Osteoblast (primary cell): ENCODE data around the gene TFDP2. TPM values are rescaled to one million over a fixed set of nuclear protein-coding genes. Genes with fewer than 3 reads are reported as not detected.
A peak's percentile ranks its signal among the peaks of the same experiment; 100 is the strongest.

Experiments
- DNase-seq: peaks from one replicate; pipeline ENCODE4 v3.0.0; 2011; ENCODE audit warnings: low spot score, mixed read lengths; ENCODE audit not compliant: insufficient read length; ENCODE audit errors: missing footprints
- H2AFZ ChIP-seq: 2 replicates; pipeline ENCODE4 v1.6.0; 2011; ENCODE audit warnings: mild to moderate bottlenecking, low read length
- H3K27ac ChIP-seq: 2 replicates; pipeline ENCODE4 v1.5.1; 2011; ENCODE audit warnings: mild to moderate bottlenecking, low read depth, low read length, moderate library complexity
- H3K27me3 ChIP-seq: 2 replicates; pipeline ENCODE4 v1.6.0; 2012; ENCODE audit warnings: mild to moderate bottlenecking, control low read depth, inconsistent platforms, low read length, moderate library complexity; ENCODE audit not compliant: insufficient read depth
- H3K36me3 ChIP-seq: 2 replicates; pipeline ENCODE4 v1.5.1; 2011; ENCODE audit warnings: mild to moderate bottlenecking, low read length, control low read depth, moderate library complexity; ENCODE audit not compliant: insufficient read depth
- H3K4me1 ChIP-seq: 2 replicates; pipeline ENCODE4 v1.5.1; 2011; ENCODE audit warnings: mild to moderate bottlenecking, low read length, control low read depth, moderate library complexity; ENCODE audit not compliant: insufficient read depth
- H3K4me2 ChIP-seq: 2 replicates; pipeline ENCODE4 v1.6.0; 2011; ENCODE audit warnings: mild to moderate bottlenecking, low read length; ENCODE audit not compliant: insufficient read depth
- H3K4me3 ChIP-seq: fragments of 200-600 bp; sonication (generic); 3 replicates; pipeline ENCODE4 v1.5.1; 2012; ENCODE audit warnings: mild to moderate bottlenecking, low read length, inconsistent platforms; ENCODE audit not compliant: insufficient read depth
- H3K79me2 ChIP-seq: 2 replicates; pipeline ENCODE4 v1.6.0; 2012; ENCODE audit warnings: mild to moderate bottlenecking, low read length, control low read depth, inconsistent platforms; ENCODE audit not compliant: insufficient read depth
- H3K9me3 ChIP-seq: 2 replicates; pipeline ENCODE4 v1.5.1; 2011; ENCODE audit warnings: low read depth, low read length, control low read depth
- H4K20me1 ChIP-seq: 2 replicates; pipeline ENCODE4 v1.6.0; 2012; ENCODE audit warnings: mild to moderate bottlenecking, low read length, control low read depth; ENCODE audit not compliant: insufficient read depth
- total RNA-seq: library from RNA; depleted of rRNA; stranded (reverse); fragments of >200 nt; gene quantifications from 2 replicates; pipeline ENCODE4 v1.2.3, GENCODE V29; 2012
- TF ChIP-seq, protein P1 (sequence below): IDR thresholded peaks from 2 replicates; pipeline ENCODE4 v1.5.1; 2011; ENCODE audit warnings: mild to moderate bottlenecking, low read depth, low read length, moderate library complexity; ENCODE audit errors: extremely low read depth

The TFDP2 gene
- total RNA-seq, 1 donor = 41.6 TPM

- Histone ChIP-seq H3K9me3 (no peaks in the 10 kb centered on the region), H3K79me2 (no peaks in the 10 kb centered on the region), H3K27me3 (no peaks in the 10 kb centered on the region), H3K4me1 (peaks cover 21% of the 10 kb centered on the region), H4K20me1 (no peaks in the 10 kb centered on the region), H3K4me3 (no peak overlapping the region), H3K27ac (peak overlapping the region; percentile 94), H2AFZ (peak overlapping the region; percentile 32), H3K4me2 (peak overlapping the region; percentile 70), H3K36me3 (peaks cover 2% of the 10 kb centered on the region)
- DNase-seq = no peak
- TF ChIP-seq, protein P1, sequence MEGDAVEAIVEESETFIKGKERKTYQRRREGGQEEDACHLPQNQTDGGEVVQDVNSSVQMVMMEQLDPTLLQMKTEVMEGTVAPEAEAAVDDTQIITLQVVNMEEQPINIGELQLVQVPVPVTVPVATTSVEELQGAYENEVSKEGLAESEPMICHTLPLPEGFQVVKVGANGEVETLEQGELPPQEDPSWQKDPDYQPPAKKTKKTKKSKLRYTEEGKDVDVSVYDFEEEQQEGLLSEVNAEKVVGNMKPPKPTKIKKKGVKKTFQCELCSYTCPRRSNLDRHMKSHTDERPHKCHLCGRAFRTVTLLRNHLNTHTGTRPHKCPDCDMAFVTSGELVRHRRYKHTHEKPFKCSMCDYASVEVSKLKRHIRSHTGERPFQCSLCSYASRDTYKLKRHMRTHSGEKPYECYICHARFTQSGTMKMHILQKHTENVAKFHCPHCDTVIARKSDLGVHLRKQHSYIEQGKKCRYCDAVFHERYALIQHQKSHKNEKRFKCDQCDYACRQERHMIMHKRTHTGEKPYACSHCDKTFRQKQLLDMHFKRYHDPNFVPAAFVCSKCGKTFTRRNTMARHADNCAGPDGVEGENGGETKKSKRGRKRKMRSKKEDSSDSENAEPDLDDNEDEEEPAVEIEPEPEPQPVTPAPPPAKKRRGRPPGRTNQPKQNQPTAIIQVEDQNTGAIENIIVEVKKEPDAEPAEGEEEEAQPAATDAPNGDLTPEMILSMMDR = no peak
Measured at GRCh38 chr3:141960731-141961130, 188.6 kb downstream of the TFDP2 start.

- Histone ChIP-seq H3K27me3 (no peaks in the 10 kb centered on the region), H4K20me1 (no peaks in the 10 kb centered on the region), H3K4me2 (peak overlapping the region; percentile 70), H3K27ac (peak overlapping the region; percentile 94), H3K79me2 (no peaks in the 10 kb centered on the region), H3K4me1 (peaks cover 25% of the 10 kb centered on the region), H3K36me3 (peaks cover 2% of the 10 kb centered on the region), H3K9me3 (no peaks in the 10 kb centered on the region), H3K4me3 (no peak overlapping the region), H2AFZ (peak overlapping the region; percentile 13)
- DNase-seq = no peak
- TF ChIP-seq, protein P1 = no peak
Measured at GRCh38 chr3:141959589-141960554, 189.5 kb downstream of the TFDP2 start.

DNA sequence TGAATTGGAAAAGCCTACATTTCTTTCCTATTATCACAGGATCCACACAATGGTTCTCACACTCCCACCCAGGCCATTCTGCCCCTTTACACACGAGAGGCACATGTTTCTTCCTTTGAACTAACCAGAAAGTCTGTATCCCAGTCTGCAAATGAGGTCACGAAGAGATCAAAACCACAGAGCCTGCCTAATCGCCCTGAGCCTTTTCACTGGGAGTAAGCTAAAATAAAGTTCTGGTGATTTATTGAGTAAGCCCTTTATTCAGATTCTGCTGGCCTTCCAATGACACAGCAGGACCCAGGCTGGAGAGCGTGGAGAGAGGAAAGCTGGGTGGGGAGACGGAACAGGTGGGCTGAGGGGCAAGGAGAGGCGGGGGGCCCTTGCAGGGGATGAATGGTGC is 194.2 kb downstream of the TFDP2 start:
- Histone ChIP-seq H3K27ac (no peak overlapping the region), H2AFZ (peak overlapping the region; percentile 17), H4K20me1 (no peaks in the 10 kb centered on the region), H3K4me3 (no peak overlapping the region), H3K4me2 (peak overlapping the region; percentile 34), H3K9me3 (no peaks in the 10 kb centered on the region), H3K4me1 (peaks cover 20% of the 10 kb centered on the region), H3K27me3 (no peaks in the 10 kb centered on the region), H3K79me2 (no peaks in the 10 kb centered on the region), H3K36me3 (no peaks in the 10 kb centered on the region)
- DNase-seq = no peak
- TF ChIP-seq, protein P1 = no peak

GRCh38 chr3:141952611-141953010 is 196.7 kb downstream of the TFDP2 start:
- H3K4me1 ChIP-seq = peaks cover 9% of the 10 kb centered on the region
- no peaks in the 10 kb centered on the region for H3K79me2 ChIP-seq
- no peaks in the 10 kb centered on the region for H3K9me3 ChIP-seq
- H3K27ac ChIP-seq = no peak overlapping the region
- no peak overlapping the region for H3K4me2 ChIP-seq
- no peaks in the 10 kb centered on the region for H3K27me3 ChIP-seq
- H4K20me1 ChIP-seq = no peaks in the 10 kb centered on the region
- no peak overlapping the region for H3K4me3 ChIP-seq
- TF ChIP-seq, protein P1 = no peak
- no peak for DNase-seq
- H2AFZ ChIP-seq = no peak overlapping the region
- no peaks in the 10 kb centered on the region for H3K36me3 ChIP-seq
